Activated CD8-positive, alpha-beta memory T cell treated with anti-CD3 and anti-CD28 coated beads for 24 hours (primary cell): Measurements from ENCODE around the gene RPS15A.
A peak's percentile ranks its signal among the peaks of the same experiment; 100 is the strongest.
"Not testable (repeated sequence)": the region's sequence is repeated elsewhere in the genome, so short reads cannot be mapped to it uniquely, and the experiment has no call there.

Experiments used
- DNase-seq: peaks from one replicate; pipeline ENCODE4 v3.0.0-alpha.2; 2020

The RPS15A gene

DNA sequence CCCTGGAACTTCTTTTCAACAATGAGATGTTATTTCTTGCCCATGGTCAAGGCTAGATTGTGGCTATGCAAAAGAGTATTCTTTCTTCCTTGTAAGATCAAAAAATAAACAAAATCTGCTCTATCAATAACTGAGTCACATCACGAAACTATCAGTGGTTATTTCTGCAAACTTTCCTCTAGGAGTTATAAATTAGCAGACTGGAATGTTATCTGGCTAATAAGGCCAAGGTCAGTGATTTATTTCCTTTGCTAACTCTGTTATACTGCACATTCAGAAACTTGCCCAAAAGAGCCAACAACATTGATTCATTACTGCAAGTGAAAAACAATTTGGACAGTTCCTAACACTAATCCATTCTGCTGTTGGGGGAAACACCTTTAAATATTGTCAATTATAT is 6.2 kb upstream of the RPS15A start:
- DNase-seq, result no peak

DNA sequence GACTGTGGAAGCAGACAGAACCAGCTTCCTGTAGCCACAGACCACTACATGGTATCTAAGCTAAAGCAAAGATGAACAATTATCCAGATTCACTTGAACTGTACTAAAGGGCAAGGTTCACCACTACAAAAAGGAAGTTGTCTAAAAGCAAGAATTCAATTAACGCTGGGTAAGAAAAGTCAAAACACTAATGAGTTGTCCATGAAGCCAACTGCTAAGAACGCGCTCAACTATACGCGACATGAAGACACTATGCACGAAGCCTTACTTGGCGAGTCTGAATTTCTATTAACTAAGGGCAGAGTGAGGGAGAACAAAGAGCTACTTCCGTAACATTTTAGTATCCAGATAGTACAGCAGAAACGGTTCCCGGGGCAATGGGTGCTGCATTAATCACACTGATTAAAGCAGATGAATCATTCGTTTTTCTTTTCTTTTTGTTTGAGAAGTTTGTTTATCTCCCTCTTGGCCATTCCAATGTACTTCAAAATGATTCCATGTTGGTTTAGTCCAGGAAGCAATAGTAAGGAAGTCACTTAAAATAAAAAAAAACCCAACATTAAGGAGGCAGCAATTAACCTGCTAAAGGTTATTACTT is 2.8 kb upstream of the RPS15A start:
- no peak for DNase-seq

DNA sequence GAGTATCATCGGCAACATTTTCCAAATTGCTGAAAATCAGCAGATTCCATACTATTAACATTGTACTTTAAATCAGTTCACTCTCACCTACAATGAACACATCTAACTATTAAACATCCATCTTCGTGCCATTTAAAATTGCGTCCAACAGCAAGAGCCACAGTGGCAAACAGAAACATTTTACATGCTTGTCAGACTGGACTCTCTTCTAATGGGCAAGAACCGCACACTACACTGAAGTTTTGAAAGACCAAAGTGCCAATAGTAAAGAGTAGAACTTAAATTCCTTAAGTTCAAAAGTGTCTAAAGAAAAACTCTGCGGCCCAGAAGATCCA is 652 bp downstream of the RPS15A start:
- DNase-seq, result no peak

DNA sequence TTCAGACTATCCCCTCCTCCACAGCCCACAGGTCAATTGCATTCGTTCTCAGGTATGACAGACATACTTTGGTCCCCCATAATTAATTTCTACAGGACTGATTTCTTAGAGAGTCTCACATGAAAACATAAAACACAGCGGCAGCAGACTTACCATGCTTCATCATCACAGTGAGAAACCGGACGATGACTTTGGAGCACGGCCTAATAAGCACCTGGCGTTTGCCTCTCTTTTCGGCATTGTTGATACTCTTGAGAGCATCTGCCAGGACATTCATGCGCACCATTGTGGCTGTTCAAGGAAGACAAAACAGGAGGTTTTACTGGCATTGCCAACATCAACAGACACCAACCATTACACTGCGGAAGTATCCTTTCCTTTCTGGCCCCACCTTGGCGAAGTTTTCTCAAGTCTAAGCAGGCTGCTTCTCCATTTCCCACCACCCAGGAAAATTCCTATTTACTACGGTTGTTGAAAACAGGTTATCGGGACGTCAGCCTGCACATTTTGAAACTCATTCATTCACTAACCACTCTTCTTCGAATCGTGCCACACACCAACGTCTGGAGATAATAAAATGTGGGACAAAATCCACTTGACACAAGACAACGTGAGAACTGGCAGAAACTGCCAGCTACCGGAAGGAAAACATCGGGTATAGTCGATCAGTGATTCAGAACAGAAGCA is 1.2 kb downstream of the RPS15A start:
- no peak for DNase-seq

DNA sequence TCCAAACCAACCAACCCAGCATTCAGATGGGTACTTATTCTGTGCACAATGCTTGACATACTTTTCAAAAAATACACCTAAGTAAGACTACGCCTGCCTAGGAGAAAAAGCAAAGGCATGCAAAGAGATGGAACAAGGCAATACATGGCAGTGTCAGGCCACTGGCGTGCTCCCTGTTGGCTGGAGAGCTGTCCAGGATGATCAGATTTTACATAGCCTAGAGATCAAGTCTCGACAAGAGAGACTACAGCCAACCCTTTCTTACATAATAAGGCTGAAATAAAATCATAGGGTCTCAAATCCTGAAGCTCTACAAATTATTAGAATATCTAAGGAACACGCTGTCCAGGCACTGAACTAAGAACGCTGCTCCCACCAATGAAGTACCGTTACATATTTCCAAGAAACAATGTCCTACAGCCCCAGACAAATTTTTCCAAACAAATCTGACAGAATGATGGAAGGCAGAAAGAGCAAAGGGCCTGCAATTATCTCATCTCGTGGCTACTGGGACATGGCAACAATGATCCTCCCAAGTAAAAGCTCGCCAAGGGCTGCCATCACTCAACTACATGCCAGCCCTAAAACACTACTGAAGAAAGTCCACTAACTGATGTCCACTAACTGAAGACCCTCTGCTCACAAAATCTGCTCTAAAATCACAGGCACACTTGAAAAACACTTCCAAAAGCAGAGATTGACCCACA is 5.1 kb downstream of the RPS15A start:
- DNase-seq, result no peak

DNA sequence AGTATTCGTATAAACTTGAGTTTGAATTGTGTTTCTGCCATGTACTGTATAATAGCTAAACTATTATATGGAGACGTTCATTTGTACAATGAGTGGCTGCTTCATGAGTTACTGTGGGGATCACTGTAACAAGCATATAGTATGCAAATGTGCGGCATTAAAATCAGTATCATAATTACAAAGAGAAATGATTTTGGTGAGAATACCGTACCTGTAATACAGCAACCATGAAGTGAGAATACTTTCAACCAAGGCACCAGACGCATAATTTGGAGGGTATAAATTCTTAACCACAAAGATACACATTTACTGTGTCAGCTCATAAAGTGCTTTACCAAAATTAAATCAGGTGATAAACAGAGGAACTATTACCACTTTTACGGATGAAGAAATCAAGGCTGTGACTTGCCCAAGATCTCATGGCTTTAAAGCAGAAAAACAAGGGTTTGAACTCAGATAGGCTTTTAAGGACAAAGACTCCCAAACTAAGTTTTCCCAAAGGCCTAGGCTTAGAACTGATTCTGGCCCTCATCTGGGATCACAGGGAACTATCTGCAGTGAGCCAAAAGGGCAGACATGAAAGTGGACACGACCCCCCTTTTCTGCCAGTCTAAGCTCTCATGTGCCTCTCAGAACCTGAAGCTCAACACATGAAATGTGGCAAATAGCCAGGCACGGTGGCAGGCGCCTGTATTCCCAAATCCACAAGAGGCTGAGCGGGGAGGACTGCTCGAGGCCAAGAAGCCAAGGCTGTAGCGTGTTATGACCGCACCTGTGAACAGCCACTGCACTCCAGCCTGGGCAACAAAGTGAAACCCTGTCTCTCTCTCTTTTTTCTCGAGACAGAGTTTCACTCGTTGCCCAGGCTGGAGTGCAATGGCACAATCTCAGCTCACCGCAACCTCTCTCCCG is 6.4 kb downstream of the RPS15A start:
- DNase-seq, result no peak

DNA sequence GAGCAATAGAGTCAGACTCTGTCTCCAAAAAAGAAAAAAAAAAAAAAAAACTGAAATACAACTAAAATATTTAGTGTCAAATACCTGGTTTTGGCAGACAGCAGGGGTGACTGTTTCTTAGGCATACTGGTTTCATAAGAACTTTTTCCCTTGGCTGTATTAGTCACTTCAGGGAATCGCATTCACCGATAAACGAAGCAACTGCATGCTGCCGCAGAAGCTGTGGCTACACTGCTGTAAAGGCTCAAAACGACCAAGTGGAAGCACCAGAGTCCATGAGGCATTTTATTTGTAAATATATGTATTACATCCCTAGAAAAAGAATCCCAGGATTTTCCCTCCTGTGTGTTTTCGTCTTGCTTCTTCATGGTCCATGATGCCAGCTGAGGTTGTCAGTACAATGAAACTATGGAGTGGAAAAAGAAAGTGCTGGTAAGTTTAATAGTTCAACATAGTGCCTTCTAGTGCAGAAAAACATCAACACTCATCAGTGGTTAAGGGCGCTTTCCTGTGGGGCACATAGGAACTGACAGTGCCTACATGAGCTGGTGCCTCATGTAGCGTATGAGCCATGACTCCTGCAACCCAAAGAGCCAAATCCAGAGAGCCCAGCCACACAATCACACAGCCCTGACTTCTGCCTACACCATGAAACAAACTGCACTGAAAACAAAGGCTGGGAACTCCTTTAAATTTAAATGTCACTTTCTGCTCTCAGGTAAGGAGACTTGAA is 7.3 kb downstream of the RPS15A start:
- no peak for DNase-seq

DNA sequence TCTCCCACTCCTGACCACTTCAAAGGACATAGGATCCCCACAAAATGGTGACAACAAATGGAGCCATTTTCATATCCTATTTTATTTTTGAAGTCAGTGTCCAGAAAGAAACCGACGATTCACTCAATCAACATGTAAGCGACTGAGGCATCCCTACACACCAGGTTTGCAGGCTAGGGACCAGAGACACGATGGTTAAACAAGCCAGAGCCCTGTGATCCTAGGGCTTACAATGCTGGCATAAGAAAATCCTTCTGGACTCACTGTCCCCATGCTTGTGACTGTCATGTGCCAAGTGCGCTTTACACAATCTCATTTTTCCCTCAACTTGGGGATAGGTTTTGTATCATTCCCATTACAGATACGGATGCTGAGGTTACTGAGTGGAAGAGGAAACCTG is 8.9 kb downstream of the RPS15A start:
- not testable (repeated sequence) for DNase-seq

DNA sequence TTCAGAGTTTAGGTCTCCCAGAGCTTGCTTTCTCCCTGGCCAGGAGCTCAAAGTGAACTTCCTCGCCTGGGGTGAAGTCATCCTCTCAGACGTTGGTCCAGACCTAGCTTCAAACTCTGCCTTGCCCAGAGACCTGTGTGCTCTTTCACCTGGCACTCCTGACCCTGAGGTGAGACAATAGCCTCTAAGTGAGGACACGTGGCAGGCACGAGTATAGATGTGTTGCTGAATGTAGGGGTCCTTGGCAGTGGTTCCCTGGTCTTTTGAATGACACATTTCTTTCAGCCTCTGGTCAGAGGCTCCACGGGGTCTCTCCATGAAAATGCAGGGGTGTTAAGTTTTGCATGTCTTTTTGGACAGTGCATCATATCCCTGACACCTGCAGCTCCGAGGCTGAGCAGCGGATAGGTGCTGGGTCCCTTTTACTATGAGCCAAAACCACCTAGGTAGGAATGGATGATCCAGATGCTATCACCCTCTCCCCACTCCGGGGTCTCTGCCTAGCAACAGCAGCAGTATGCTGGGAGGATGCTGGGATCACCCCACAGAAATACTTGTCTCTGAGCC is 9.6 kb downstream of the RPS15A start:
- DNase-seq, result not testable (repeated sequence)

DNA sequence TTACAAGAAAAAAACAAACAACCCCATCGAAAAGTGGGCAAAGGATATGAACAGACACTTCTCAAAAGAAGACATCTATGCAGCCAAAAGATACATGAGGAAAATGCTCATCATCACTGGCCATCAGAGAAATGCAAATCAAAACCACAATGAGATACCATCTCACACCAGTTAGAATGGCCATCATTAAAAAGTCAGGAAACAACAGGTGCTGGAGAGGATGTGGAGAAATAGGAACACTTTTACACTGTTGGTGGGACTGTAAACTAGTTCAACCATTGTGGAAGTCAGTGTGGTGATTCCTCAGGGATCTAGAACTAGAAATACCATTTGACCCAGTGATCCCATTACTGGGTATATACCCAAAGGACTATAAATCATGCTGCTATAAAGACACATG is 12.5 kb downstream of the RPS15A start:
- not testable (repeated sequence) for DNase-seq

DNA sequence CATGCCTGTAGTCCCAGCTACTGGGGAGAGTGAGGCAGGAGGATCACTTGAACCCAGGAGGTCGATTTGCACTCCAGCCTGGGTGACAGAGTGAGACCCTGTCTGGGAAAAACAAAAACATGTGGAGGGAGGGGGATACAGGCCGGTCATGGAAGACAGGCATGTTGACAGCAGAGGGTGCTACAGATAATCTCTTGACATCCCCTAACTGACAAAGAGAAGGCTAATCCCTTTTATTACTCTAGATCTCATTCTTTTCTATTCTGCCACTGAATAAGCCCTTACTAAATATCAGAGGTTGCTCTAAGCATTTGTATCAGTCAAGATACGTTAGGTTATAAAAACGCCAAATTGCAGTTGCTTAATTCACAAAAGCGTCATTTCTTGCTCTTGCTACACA is 13.8 kb downstream of the RPS15A start:
- not testable (repeated sequence) for DNase-seq

DNA sequence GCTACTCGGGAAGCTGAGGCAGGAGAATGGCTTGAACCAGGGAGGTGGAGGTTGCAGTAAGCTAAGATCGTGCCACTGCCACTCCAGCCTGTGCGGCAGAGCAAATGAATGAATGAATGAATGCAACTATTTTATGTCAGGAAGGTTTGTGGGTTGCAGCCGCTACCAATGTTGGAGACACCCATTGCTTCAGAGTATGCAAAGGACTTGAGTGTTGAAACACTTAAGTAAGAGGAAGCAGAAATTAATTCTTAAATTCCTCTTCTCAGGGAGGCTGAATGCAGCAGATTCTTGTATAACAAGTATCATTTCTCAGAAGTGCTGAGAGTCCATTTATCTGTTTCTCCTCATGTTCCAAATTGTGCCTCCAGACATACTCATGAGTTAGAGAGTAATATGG is 15.5 kb downstream of the RPS15A start:
- not testable (repeated sequence) for DNase-seq

DNA sequence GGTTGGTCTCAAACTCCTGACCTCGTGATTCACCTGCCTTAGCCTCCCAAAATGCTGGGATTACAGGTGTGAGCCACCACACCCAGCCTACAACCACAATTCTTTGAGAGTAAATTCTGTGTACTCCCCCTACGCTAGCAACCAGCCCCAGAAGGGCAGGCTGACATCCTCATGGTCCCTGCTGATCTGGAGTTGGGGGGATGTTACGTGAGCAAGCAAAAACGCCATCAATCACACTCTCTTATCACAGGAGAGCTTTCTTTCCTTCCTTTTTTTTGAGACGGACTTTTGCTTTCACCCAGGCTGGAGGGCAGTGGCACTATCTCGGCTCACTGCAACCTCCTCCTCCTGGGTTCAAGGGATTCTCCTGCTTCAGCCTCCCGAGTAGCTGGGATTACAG is 18.0 kb downstream of the RPS15A start:
- DNase-seq, result not testable (repeated sequence)

DNA sequence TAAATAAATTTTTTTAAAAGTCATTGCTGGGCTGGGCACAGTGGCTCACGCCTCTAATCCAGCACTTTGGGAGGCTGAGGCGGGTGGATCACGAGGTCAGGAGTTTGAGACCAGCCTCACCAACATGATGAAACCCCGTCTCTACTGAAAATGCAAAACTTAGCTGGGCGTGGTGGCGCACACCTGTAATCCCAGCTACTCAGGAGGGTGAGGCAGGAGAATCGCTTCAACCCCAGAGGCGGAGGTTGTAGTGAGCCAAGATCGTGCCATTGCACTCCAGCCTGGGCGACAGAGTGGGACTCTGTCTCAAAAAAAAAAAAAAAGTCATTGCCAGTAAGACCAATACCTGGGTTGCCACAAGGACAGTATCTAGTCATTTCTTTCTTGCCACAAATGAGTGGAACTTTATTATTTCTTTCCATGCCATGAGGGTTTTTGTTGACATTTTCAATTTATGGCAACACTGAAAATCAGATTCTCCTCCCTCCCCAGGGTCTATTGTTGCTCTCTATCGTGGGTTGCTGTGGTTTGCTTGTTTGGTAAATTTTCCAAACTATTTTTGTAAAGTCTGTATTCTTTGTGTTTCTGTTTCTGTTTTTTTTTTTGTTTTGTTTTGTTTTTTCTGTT is 19.7 kb downstream of the RPS15A start:
- not testable (repeated sequence) for DNase-seq

DNA sequence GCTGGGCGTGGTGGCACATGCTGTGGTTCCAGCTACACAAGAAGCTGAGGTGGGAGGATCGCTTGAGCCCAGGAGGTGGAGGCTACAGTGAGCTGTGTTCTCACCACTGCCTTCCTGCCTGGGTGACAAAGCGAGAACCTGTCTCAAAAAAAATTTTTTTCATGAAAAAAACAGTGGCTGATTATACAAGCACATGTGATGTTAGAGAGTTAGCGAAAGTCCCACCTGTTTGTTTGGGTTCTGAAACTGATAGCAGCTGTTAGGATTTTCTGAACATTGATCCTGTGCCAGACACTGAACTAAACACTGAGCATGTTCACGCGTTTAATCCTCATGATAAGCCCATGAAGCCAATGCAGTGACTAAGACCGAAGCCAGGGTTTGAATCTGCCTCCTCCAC is 22.9 kb downstream of the RPS15A start:
- DNase-seq, result not testable (repeated sequence)

DNA sequence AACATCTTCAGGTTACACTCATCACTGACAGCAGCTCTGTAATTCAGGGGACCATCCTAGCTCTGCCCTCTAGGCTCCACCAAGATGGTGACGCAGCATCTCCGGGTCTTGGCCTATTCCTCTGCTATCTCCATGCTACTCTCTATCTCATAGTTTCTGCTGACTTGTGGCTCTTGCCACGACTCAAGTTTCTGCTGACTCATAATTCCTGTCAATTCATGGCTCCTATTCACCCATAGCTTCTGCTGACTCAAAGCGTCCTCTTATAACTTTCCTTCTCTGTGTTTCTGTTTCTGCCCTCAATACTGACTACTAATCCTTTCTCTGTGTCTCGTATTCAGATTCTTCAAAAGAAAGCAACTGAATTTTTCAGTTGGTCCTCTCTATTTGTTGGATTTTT is 27.4 kb downstream of the RPS15A start:
- not testable (repeated sequence) for DNase-seq

DNA sequence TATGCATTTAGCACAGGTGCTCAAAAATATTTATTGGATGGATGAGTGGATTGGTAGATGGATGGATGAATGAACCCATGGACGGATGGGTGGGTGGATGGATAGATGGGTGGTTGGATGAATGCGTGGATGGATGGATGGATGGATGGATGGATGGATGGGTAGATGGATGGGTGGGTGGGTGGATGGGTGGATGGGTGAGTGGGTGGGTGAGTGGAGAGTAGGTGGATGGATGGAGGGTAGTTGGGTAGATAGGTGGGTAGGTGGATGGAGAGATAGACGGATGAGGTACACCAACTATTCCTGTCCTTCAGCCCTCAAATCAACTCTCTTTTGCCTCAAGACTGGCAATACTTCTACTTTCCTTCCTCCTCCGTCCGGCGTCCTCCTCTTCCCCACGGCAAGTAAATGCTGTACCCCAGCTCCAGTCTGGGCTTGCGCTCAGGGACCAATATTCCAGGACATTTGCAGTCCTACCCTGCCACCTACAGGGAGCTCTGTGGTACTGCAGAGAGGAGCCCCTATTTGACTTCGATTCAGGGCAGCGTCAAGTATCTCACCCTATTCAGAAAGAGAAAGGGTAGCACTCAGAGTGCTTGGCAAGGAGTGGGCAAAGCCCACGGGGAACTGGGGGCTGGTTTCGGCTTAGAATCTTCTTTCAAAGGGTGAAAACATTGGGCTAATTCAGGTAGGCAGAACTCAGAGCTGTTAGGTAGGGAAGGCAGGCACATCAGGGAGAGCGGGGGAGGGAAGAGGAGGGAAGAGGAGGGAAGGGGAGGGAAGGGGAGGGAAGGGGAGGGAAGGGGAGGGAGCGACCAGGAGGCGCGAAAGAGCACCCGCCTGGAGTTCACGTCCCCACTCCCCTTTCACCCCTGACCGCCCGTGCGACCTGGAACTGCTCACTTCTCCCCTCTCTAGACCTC is 30.3 kb downstream of the RPS15A start:
- peak; percentile 76 for DNase-seq

DNA sequence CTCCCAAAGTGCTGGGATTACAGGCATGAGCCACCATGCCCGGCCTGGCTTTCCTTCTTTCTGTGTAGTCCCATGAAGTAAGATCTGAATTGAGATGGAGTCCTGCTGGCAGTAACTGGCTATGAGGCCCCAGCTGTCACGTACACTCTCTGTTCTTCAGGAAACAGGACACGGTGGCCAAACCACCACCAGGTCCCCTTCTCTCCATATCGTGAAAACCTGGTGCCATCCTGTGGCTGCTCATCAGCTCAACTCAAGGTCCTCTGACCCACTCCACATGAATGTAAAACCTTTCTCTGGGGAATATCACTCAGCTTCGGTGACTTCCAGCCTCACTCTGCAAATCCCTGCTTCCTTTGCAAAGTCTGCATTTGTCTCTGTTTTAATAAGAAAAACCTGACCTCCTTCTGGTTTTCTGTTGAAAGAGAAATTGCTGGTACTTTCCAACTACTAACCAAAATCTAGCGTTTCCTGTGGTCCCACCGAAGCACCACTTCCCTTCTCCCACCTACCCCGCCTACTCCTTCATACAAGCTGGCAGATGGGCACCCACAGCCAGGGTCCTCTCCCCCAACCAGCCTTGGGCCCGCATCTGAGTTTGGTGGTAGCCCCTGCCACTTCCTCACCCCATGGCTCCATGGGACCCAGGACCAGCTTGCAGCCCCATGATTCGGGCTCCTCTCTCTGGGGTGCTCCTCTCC is 32.0 kb downstream of the RPS15A start:
- DNase-seq, result not testable (repeated sequence)

DNA sequence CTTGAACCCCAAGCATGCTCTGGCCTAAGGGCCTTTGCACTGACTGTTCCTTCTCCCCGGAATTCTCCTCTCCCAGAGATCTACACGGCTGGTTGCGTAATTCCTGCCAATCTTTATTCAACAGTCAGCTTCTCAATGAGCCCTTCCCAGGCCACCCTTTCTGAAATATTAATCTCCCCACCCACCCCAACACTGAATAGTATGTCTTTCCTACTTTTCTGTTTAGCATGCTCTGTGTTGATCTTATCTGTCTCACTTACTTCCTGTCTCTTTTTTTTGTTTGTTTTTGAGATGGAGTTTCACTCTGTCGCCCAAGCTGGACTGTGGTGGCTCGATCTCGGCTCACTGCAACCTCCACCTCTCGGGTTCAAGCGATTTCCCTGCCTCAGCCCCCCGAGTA is 33.5 kb downstream of the RPS15A start:
- not testable (repeated sequence) for DNase-seq

DNA sequence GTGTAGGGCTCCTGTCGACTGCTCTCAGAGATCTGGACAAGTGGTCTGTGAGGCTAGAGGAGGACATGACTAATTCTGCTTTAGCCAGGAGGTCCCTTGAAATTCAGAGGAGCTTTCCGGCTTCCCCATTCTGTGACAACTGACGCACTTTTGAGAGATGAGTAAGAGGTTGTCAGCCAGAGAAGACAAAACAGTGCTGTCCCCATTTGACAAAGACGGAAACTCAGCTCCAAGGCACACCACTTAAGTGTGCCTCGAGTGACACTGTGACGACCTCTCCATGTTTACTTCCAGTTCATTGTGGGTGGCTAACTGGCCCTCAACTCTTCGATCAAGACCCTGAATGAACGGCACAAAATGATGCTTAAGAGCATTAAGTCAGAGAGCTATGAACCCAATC is 47.3 kb downstream of the RPS15A start:
- not testable (repeated sequence) for DNase-seq
